HEK293 (cell line): Measurements from ENCODE around the gene PCGF1.

Experiments
- CTCF ChIA-PET: fragments of 350-600 bp; formaldehyde crosslinking; extraction: SDS; loops from one replicate; lab custom pipeline; 2021; ENCODE audit warnings: antibody characterized with exemption; lab: Yijun Ruan, JAX
- POLR2A ChIA-PET: fragments of 300-600 bp; formaldehyde crosslinking; extraction: SDS; loops from one replicate; lab custom pipeline; 2020; ENCODE audit warnings: antibody characterized with exemption, inconsistent platforms; lab: Yijun Ruan, JAX
- H3K27ac ChIP-seq: fragments of 200-500 bp; sonication (Bioruptor generic); 2 replicates; pipeline ENCODE4 v1.5.1; 2014; ENCODE audit warnings: low read depth, low read length, control low read depth, inconsistent platforms; ENCODE audit errors: extremely low read depth
- H3K36me3 ChIP-seq, 2 experiments: fragments of 200-500 bp in 1 of 2; sonication (Bioruptor generic) in 1 of 2; 1 replicate in 1 of 2; 2 replicates in 1 of 2; pipeline ENCODE4 v1.5.1; 2014 to 2017; ENCODE audit warnings: inconsistent platforms in 2 of 2, low read length in 2 of 2; ENCODE audit not compliant: control insufficient read depth in 2 of 2, insufficient read depth in 1 of 2
- H3K4me1 ChIP-seq: fragments of 200-500 bp; sonication (Bioruptor generic); 2 replicates; pipeline ENCODE4 v1.5.1; 2014; ENCODE audit warnings: mild to moderate bottlenecking, low read length, inconsistent platforms; ENCODE audit not compliant: control insufficient read depth, insufficient read depth
- H3K4me3 ChIP-seq: 2 replicates; pipeline ENCODE4 v1.5.1; 2011; ENCODE audit warnings: low read depth, mild to moderate bottlenecking, control low read depth, low read length, moderate library complexity
- H3K9me3 ChIP-seq: fragments of 200-500 bp; sonication (Bioruptor generic); 2 replicates; pipeline ENCODE4 v1.5.1; 2014; ENCODE audit warnings: low read depth, low read length, inconsistent platforms; ENCODE audit not compliant: control insufficient read depth, insufficient read depth
- KLF1 ChIP-seq: fragments of 450-650 bp; formaldehyde crosslinking; IDR thresholded peaks from 2 replicates; pipeline ENCODE4 v1.5.1; 2016; ENCODE audit warnings: missing biosample characterization, missing genetic modification characterization
- PRDM1 ChIP-seq: fragments of 450-650 bp; formaldehyde crosslinking; IDR thresholded peaks from 2 replicates; pipeline ENCODE4; 2016; ENCODE audit warnings: missing biosample characterization, missing genetic modification characterization
- SCRT1 ChIP-seq: fragments of 450-650 bp; formaldehyde crosslinking; IDR thresholded peaks from 2 replicates; pipeline ENCODE4 v1.5.1; 2016; ENCODE audit warnings: missing biosample characterization, missing genetic modification characterization, borderline replicate concordance
- SCRT2 ChIP-seq: fragments of 450-650 bp; formaldehyde crosslinking; IDR thresholded peaks from 2 replicates; pipeline ENCODE4 v1.5.1; 2016; ENCODE audit warnings: missing biosample characterization, missing genetic modification characterization
- ZBTB17 ChIP-seq: fragments of 450-650 bp; formaldehyde crosslinking; IDR thresholded peaks from 2 replicates; pipeline ENCODE4 v1.5.1; 2016; ENCODE audit warnings: missing biosample characterization, missing genetic modification characterization
- ZBTB20 ChIP-seq: fragments of 450-650 bp; formaldehyde crosslinking; IDR thresholded peaks from 2 replicates; pipeline ENCODE4 v1.5.1; 2016; ENCODE audit warnings: missing biosample characterization, missing genetic modification characterization
- ZNF157 ChIP-seq: fragments of 450-650 bp; formaldehyde crosslinking; IDR thresholded peaks from 2 replicates; pipeline ENCODE4 v1.5.1; 2016; ENCODE audit warnings: missing biosample characterization, missing genetic modification characterization
- ZNF366 ChIP-seq: fragments of 450-650 bp; formaldehyde crosslinking; conservative IDR thresholded peaks from 2 replicates; pipeline ENCODE4 v1.5.1; 2016; ENCODE audit warnings: missing biosample characterization, missing genetic modification characterization
- ZNF768 ChIP-seq: fragments of 450-650 bp; formaldehyde crosslinking; IDR thresholded peaks from 2 replicates; pipeline ENCODE4 v1.5.1; 2018; ENCODE audit warnings: missing biosample characterization, mild to moderate bottlenecking, missing genetic modification characterization
- ZNF792 ChIP-seq: fragments of 450-650 bp; formaldehyde crosslinking; IDR thresholded peaks from 2 replicates; pipeline ENCODE4 v1.5.1; 2016; ENCODE audit warnings: missing biosample characterization, missing genetic modification characterization
- TF ChIP-seq, protein P1 (sequence below): fragments of 450-650 bp; formaldehyde crosslinking; IDR thresholded peaks from 2 replicates; pipeline ENCODE4 v1.5.1; 2017; ENCODE audit warnings: missing biosample characterization, missing genetic modification characterization
- TF ChIP-seq, protein P2 (sequence below): fragments of 450-650 bp; formaldehyde crosslinking; IDR thresholded peaks from 2 replicates; pipeline ENCODE4 v1.5.1; 2016; ENCODE audit warnings: missing biosample characterization, missing genetic modification characterization

PCGF1 gene

DNA sequence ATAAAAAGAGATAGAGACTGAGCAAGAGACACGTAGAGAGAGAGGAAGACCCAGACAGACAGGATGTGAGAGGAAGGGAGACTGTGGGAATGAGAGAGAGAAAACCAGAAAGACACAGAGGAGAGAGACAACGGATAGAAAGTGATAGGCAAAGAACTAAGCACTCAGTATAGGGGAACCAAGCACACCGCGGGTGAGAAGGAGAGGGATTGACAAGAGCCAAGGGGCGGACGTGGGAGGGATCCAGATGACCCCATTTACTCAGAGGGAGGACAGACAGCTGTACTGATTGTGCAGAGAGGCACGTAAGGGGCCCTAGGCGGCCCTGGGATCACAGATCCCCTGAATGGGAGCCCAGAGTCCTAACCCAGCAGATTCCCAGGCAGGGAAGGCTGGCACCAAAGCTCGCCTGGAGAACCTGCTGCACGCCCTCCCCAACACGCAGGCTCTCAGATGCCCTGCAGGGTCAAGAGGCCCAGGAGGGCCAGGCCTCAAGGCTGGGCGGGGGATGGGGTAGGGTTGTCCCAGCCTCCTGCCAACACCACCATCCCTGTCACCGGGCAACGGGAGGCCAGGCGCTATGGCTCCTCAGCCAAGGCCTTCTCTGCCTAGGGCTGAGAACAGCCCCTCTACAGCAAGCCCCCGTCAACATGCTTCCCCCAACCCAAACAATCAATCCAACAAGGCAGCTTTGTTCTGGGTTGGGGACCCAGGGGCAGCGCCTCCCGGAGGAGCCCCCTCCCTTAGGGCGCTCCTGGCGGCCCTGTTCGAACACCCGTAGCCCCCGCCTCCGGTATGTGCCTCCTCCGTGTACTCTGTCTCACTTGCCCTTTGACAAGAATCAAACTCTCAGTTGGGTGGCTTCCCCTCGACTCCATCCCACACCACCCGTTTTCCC lies 45.7 kb upstream of the PCGF1 start:
- Histone ChIP-seq H3K4me1 (no peaks in the 10 kb centered on the region; the same call in 1 of the 2 replicates), H3K9me3 (no peaks in the 10 kb centered on the region), H3K27ac (no peak overlapping the region; the same call in 1 of the 2 replicates), H3K4me3 (peak overlapping the region; percentile 56), H3K36me3 (peaks cover 0 to 7% of the 10 kb centered on the region in 2 experiments; a peak in 1 of 3 replicates)
- POLR2A ChIA-PET = interaction anchor here (0.9 to 1.0 kb wide), 2 partner anchors 34 to 94 kb away, joined by 3 to 7 read pairs; partner anchors contain the start of gene WBP1
- CTCF ChIA-PET = interaction anchor here (0.6 to 0.7 kb wide), 2 partner anchors 65 to 70 kb away, joined by 3 to 4 read pairs; partner anchors contain the start of genes CCDC142 and TTC31
- TF ChIP-seq, protein P1, sequence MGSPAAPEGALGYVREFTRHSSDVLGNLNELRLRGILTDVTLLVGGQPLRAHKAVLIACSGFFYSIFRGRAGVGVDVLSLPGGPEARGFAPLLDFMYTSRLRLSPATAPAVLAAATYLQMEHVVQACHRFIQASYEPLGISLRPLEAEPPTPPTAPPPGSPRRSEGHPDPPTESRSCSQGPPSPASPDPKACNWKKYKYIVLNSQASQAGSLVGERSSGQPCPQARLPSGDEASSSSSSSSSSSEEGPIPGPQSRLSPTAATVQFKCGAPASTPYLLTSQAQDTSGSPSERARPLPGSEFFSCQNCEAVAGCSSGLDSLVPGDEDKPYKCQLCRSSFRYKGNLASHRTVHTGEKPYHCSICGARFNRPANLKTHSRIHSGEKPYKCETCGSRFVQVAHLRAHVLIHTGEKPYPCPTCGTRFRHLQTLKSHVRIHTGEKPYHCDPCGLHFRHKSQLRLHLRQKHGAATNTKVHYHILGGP (tag by site-specific recombination) = no peak
- peak; percentile 87 for TF ChIP-seq PRDM1 (tag by site-specific recombination)
- TF ChIP-seq ZNF366 (tag by site-specific recombination) = peak; percentile 51; the same call in 1 of the 2 replicates
- peak; percentile 87 for TF ChIP-seq ZBTB17
- TF ChIP-seq ZBTB20 (tag by site-specific recombination) = peak; percentile 35; the same call in 1 of the 2 replicates
- no peak for TF ChIP-seq ZNF792 (tag by site-specific recombination)
- no peak for TF ChIP-seq ZNF157

DNA sequence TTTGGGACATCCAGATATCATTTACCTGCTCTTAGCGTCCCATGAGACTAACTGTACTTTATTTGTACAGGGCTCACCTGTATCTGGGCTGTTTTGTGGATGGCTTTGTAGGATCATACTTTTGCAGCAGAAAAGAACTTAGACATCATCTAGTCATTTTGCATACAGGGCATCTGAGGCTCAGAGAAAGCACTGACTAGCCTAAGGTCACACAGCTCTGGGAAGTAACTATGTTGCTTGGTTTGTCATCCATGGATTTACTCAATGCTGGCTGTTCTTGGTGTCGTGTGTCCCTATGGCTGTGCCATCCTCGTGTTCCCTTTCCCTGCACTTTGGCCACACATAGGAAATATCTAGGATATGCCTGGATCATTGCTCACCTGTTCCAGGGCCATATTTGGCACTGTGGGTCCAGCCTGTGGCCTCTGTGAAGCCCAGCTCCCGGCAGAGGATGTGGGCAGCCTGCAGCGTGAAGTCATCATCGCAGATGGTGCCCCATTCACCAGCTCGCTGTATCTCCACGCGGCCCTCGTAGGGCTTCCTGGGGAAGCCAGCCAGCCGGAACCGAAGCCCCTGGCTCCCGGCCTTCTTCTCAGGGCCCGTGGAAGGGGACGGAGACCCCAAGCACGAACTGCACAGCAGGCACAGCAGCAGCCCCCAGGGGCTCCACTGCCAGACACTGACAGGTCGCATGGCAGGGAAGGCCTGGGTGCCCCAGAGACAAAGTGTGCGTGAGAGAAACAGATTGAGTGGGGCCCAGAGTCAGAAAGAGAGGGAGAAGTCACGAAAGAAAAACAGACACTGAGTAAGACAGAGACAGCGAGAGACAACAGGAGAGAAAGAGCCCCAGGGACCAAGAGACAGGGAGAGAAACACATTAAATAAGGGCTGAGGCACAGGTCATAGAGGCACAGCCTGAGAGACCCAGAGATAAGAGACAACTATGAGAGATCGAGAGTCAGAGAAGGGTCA lies 44.7 kb upstream of the PCGF1 start:
- Histone ChIP-seq H3K9me3 (no peaks in the 10 kb centered on the region), H3K4me3 (no peak overlapping the region), H3K4me1 (no peaks in the 10 kb centered on the region; the same call in 1 of the 2 replicates), H3K36me3 (peaks cover 0 to 7% of the 10 kb centered on the region in 2 experiments; a peak in 1 of 3 replicates), H3K27ac (no peak overlapping the region)
- ChIA-PET CTCF (interaction anchor here (0.6 kb wide), 2 partner anchors 217 to 291 kb away, joined by 3 to 4 read pairs; no protein-coding TSS in a partner anchor), POLR2A (no interaction called here)
- TF ChIP-seq KLF1 (tag by site-specific recombination) = no peak
- 0 out of 2 replicates have a peak, but pooled peaks have one; percentile 10 for TF ChIP-seq ZNF768 (tag by site-specific recombination)

DNA sequence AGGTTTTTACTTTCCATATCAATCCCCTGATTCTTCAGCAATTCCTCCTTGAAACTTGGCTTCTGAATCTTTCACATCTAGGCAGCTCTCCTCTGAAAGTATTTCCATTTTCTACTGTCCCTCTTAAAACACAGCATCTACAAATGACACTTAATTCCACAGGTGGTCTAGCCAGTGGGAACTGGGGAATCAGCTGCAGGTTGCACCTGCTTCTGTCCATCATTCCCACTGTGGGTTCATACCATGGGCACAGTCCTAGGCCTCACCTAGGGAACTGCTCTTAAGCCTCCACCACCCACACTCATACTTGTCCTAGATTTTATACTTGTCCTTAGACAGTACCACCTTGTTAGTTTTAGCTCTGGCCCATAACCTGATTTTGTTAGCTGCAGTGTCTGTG lies 44.0 kb upstream of the PCGF1 start:
- H3K9me3 ChIP-seq = no peaks in the 10 kb centered on the region
- H3K4me1 ChIP-seq = no peaks in the 10 kb centered on the region; the same call in 1 of the 2 replicates
- TF ChIP-seq SCRT2 (tag by site-specific recombination) (peak; percentile 85), SCRT1 (peak; percentile 51; the same call in 1 of the 2 replicates)
- TF ChIP-seq, protein P2, sequence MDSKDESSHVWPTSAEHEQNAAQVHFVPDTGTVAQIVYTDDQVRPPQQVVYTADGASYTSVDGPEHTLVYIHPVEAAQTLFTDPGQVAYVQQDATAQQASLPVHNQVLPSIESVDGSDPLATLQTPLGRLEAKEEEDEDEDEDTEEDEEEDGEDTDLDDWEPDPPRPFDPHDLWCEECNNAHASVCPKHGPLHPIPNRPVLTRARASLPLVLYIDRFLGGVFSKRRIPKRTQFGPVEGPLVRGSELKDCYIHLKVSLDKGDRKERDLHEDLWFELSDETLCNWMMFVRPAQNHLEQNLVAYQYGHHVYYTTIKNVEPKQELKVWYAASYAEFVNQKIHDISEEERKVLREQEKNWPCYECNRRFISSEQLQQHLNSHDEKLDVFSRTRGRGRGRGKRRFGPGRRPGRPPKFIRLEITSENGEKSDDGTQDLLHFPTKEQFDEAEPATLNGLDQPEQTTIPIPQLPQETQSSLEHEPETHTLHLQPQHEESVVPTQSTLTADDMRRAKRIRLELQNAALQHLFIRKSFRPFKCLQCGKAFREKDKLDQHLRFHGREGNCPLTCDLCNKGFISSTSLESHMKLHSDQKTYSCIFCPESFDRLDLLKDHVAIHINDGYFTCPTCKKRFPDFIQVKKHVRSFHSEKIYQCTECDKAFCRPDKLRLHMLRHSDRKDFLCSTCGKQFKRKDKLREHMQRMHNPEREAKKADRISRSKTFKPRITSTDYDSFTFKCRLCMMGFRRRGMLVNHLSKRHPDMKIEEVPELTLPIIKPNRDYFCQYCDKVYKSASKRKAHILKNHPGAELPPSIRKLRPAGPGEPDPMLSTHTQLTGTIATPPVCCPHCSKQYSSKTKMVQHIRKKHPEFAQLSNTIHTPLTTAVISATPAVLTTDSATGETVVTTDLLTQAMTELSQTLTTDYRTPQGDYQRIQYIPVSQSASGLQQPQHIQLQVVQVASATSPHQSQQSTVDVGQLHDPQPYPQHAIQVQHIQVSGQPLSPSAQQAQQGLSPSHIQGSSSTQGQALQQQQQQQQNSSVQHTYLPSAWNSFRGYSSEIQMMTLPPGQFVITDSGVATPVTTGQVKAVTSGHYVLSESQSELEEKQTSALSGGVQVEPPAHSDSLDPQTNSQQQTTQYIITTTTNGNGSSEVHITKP = no peak
- TF ChIP-seq, all 188 proteins: peak for 2
- H3K27ac ChIP-seq = no peak overlapping the region
- ChIA-PET CTCF (interaction anchor here (0.6 kb wide), 2 partner anchors 216 to 290 kb away, joined by 3 to 4 read pairs; no protein-coding TSS in a partner anchor), POLR2A (no interaction called here)
- no peak overlapping the region for H3K4me3 ChIP-seq
- peaks cover 0 to 6% of the 10 kb centered on the region in 2 experiments; a peak in 1 of 3 replicates for H3K36me3 ChIP-seq
